Glutamatergic neuron (in vitro differentiated cells): ENCODE measurements around the gene CIC. TPM values are rescaled to one million over a fixed set of nuclear protein-coding genes. Genes with fewer than 3 reads are reported as not detected.
"Not testable (repeated sequence)": the region's sequence is repeated elsewhere in the genome, so short reads cannot be mapped to it uniquely, and the experiment has no call there.

Experiments used
- DNase-seq: peaks from one replicate; pipeline ENCODE4 v3.0.0; 2022
- H3K27ac Mint-ChIP-seq: one replicate; pipeline ENCODE4 v1.8.0; 2020; ENCODE audit warnings: mild to moderate bottlenecking, mixed read lengths, inconsistent platforms; ENCODE audit not compliant: unreplicated experiment
- H3K27me3 Mint-ChIP-seq: one replicate; pipeline ENCODE4 v1.8.0; 2020; ENCODE audit warnings: mild to moderate bottlenecking, moderate library complexity, mixed read lengths, inconsistent platforms; ENCODE audit not compliant: unreplicated experiment
- H3K36me3 Mint-ChIP-seq: one replicate; pipeline ENCODE4 v1.8.0; 2020; ENCODE audit warnings: mild to moderate bottlenecking, mixed read lengths, inconsistent platforms; ENCODE audit not compliant: unreplicated experiment
- H3K4me1 Mint-ChIP-seq: one replicate; pipeline ENCODE4 v1.8.0; 2020; ENCODE audit warnings: mild to moderate bottlenecking, low read depth, mixed read lengths, inconsistent platforms; ENCODE audit not compliant: unreplicated experiment
- H3K4me3 Mint-ChIP-seq: one replicate; pipeline ENCODE4 v1.8.0; 2020; ENCODE audit warnings: mild to moderate bottlenecking, mixed read lengths, inconsistent platforms; ENCODE audit not compliant: unreplicated experiment
- H3K9me3 Mint-ChIP-seq: one replicate; pipeline ENCODE4 v1.8.0; 2020; ENCODE audit warnings: mild to moderate bottlenecking, moderate library complexity, mixed read lengths, inconsistent platforms; ENCODE audit not compliant: unreplicated experiment
- CTCF ChIP-seq: fragments of 200-600 bp; sonication (generic); IDR thresholded peaks from one replicate; pipeline ENCODE4 v1.5.0; 2021; ENCODE audit not compliant: partially characterized antibody, unreplicated experiment
- total RNA-seq: library from RNA; stranded (reverse); fragmentation: NEBNext Ultra II Directional; extraction: Animal tissue kit (Norgen Biotek cat#: 25700); gene quantifications from one replicate; pipeline ENCODE4 v1.2.1, GENCODE V29; 2021; ENCODE audit not compliant: unreplicated experiment

The CIC gene
- total RNA-seq, 1 donor from 2014 or later, result 150 TPM

GRCh38 chr19:42328106-42328505 is 59.1 kb downstream of the CIC start:
- Mint-ChIP-seq H3K4me1 (peaks cover 34% of the 10 kb centered on the region), H3K4me3 (peak overlapping the region; percentile 25), H3K36me3 (no peaks in the 10 kb centered on the region), H3K27ac (peak overlapping the region; percentile 28), H3K9me3 (peaks cover 15% of the 10 kb centered on the region), H3K27me3 (peaks cover 8% of the 10 kb centered on the region)
- no peak for DNase-seq
- no peak for TF ChIP-seq CTCF

GRCh38 chr19:42328854-42329253 is 59.8 kb downstream of the CIC start:
- no peak for DNase-seq
- Mint-ChIP-seq H3K9me3 (peaks cover 15% of the 10 kb centered on the region), H3K27ac (peak overlapping the region; percentile 73), H3K4me1 (peaks cover 36% of the 10 kb centered on the region), H3K4me3 (peak overlapping the region; percentile 59), H3K27me3 (peaks cover 10% of the 10 kb centered on the region), H3K36me3 (no peaks in the 10 kb centered on the region)
- TF ChIP-seq CTCF, result no peak

GRCh38 chr19:42330241-42330711 is 61.2 kb downstream of the CIC start:
- Mint-ChIP-seq H3K27ac (peak overlapping the region; percentile 92), H3K9me3 (peaks cover 13% of the 10 kb centered on the region), H3K36me3 (no peaks in the 10 kb centered on the region), H3K27me3 (peaks cover 3% of the 10 kb centered on the region), H3K4me1 (peaks cover 33% of the 10 kb centered on the region), H3K4me3 (peak overlapping the region; percentile 65)
- no peak for TF ChIP-seq CTCF
- DNase-seq, result no peak

- peaks cover 33% of the 10 kb centered on the region for H3K4me1 Mint-ChIP-seq
- not testable (repeated sequence) for DNase-seq, H3K27ac Mint-ChIP-seq, H3K36me3 Mint-ChIP-seq, H3K27me3 Mint-ChIP-seq, H3K4me3 Mint-ChIP-seq
- H3K9me3 Mint-ChIP-seq, result peaks cover 13% of the 10 kb centered on the region
These were observed 62.3 kb downstream of the CIC start for GRCh38 chr19:42331333-42331732.

GRCh38 chr19:42332059-42332458 is 63.0 kb downstream of the CIC start:
- no peak for DNase-seq
- Mint-ChIP-seq H3K27me3 (peaks cover 3% of the 10 kb centered on the region), H3K9me3 (peaks cover 13% of the 10 kb centered on the region), H3K36me3 (no peaks in the 10 kb centered on the region), H3K27ac (no peak overlapping the region), H3K4me1 (peaks cover 28% of the 10 kb centered on the region), H3K4me3 (no peak overlapping the region)
- no peak for TF ChIP-seq CTCF
